HL-60 (cell line): Measurements from ENCODE around the gene FOXP1.

ENCODE experiments used
- CTCF ChIP-seq: IDR thresholded peaks from one replicate; pipeline ENCODE4 v1.5.1; 2011; ENCODE audit warnings: low read length, control low read depth, inconsistent platforms; ENCODE audit not compliant: insufficient read depth
- GABPA ChIP-seq: IDR thresholded peaks from 2 replicates; pipeline ENCODE4 v1.6.1; 2012; ENCODE audit warnings: low read depth
- POLR2AphosphoS5 ChIP-seq: IDR thresholded peaks from 2 replicates; pipeline ENCODE4 v1.6.1; 2012; ENCODE audit warnings: low read depth
- REST ChIP-seq: IDR thresholded peaks from 2 replicates; pipeline ENCODE4 v1.6.1; 2012; ENCODE audit warnings: low read depth; ENCODE audit not compliant: insufficient replicate concordance
- SPI1 ChIP-seq: IDR thresholded peaks from 2 replicates; pipeline ENCODE4 v1.6.1; 2012; ENCODE audit warnings: low read depth, mild to moderate bottlenecking, borderline replicate concordance

- TF ChIP-seq CTCF (no peak), SPI1 (no peak), POLR2AphosphoS5 (no peak), GABPA (no peak), REST (no peak)
Measured at GRCh38 chr3:71509066-71509465, 74.5 kb downstream of the FOXP1 start.
